RKO (cell line): Measurements from ENCODE around the gene HIC1.
A peak's percentile ranks its signal among the peaks of the same experiment; 100 is the strongest.

Experiments
- DNase-seq: peaks from one replicate; pipeline ENCODE4 v3.0.0-alpha.2; 2016; ENCODE audit warnings: low spot score

The HIC1 gene

GRCh38 chr17:2060385-2060658 is 5.4 kb downstream of the HIC1 start:
- DNase-seq, result no peak

GRCh38 chr17:2060681-2061440 is 6.0 kb downstream of the HIC1 start:
- DNase-seq, result no peak

- DNase-seq, result no peak
Observed at GRCh38 chr17:2061441-2061958, 6.6 kb downstream of the HIC1 start.

- no peak for DNase-seq
Observed at GRCh38 chr17:2062571-2063183, 7.8 kb downstream of the HIC1 start.

GRCh38 chr17:2063261-2064146 is 8.6 kb downstream of the HIC1 start:
- no peak for DNase-seq

- DNase-seq, result no peak
Observed at GRCh38 chr17:2064147-2064489, 9.2 kb downstream of the HIC1 start.

- DNase-seq, result no peak
Observed at GRCh38 chr17:2064520-2064971, 9.6 kb downstream of the HIC1 start.

GRCh38 chr17:2064980-2065785 is 10.3 kb downstream of the HIC1 start:
- no peak for DNase-seq

- DNase-seq, result no peak
Observed at GRCh38 chr17:2065949-2066400, 11.1 kb downstream of the HIC1 start.

- DNase-seq, result no peak
Observed at GRCh38 chr17:2067048-2067561, 12.2 kb downstream of the HIC1 start.

GRCh38 chr17:2067608-2068024 is 12.7 kb downstream of the HIC1 start:
- no peak for DNase-seq

- DNase-seq, result no peak
Observed at GRCh38 chr17:2068031-2068518, 13.2 kb downstream of the HIC1 start.

GRCh38 chr17:2068519-2069051 is 13.7 kb downstream of the HIC1 start:
- peak; percentile 62 for DNase-seq

- no peak for DNase-seq
Observed at GRCh38 chr17:2070241-2071023, 15.5 kb downstream of the HIC1 start.

GRCh38 chr17:2071024-2071385 is 16.1 kb downstream of the HIC1 start:
- DNase-seq, result no peak

GRCh38 chr17:2071455-2072281 is 16.8 kb downstream of the HIC1 start:
- no peak for DNase-seq

- no peak for DNase-seq
Observed at GRCh38 chr17:2074919-2075318, 20.0 kb downstream of the HIC1 start.

GRCh38 chr17:2075336-2076086 is 20.6 kb downstream of the HIC1 start:
- no peak for DNase-seq
